Endothelial cell of umbilical vein (primary cell): Measurements from ENCODE around the gene KLC4. TPM values are rescaled to one million over a fixed set of nuclear protein-coding genes. Genes with fewer than 3 reads are reported as not detected.

Experiments used
- BruUV-seq: library from RNA; stranded (reverse); fragments of 400-500 nt; replicated peaks from 2 replicates; lab custom pipeline; 2021; lab: Mats Ljungman, UMichigan
- CTCF ChIA-PET: fragments of 300-600, 350-600 bp; sonication (Branson Sonifier 250); formaldehyde crosslinking; loops from one replicate; lab custom pipeline; 2021; ENCODE audit warnings: antibody characterized with exemption, inconsistent platforms; lab: Charles Lee
- POLR2A ChIA-PET: fragments of 300-600, 350-600 bp; sonication (Branson Sonifier 250); formaldehyde crosslinking; loops from one replicate; lab custom pipeline; 2021; ENCODE audit warnings: antibody characterized with exemption, inconsistent platforms; lab: Charles Lee
- DNase-seq: peaks from one replicate; pipeline ENCODE4 v3.0.0-alpha.2; 2011; ENCODE audit warnings: low read depth, low spot score
- FAIRE-seq: peaks from 2 replicates; lab custom pipeline; 2011; peaks lifted over from hg19 to GRCh38; lab: Jason Lieb, UNC
- H2AFZ ChIP-seq: 2 replicates; pipeline ENCODE4 v1.6.0; 2012; ENCODE audit warnings: low read depth, low read length, control low read depth, inconsistent platforms
- H3K27ac ChIP-seq: 2 replicates; pipeline ENCODE4 v1.5.1; 2011; ENCODE audit warnings: low read depth, mild to moderate bottlenecking, control low read depth, low read length, moderate library complexity; ENCODE audit not compliant: insufficient read depth
- H3K27me3 ChIP-seq, 2 experiments: 2 replicates each; pipeline versions ENCODE4 v1.6.0 to v1.6.1; 2011; ENCODE audit warnings: low read length in 2 of 2, mixed read lengths in 1 of 2; ENCODE audit not compliant: control insufficient read depth in 2 of 2, insufficient read depth in 2 of 2
- H3K36me3 ChIP-seq, 2 experiments: 2 replicates in 1 of 2; 3 replicates in 1 of 2; pipeline ENCODE4 v1.5.1; 2011; ENCODE audit warnings: low read length in 2 of 2, mild to moderate bottlenecking in 1 of 2, moderate library complexity in 1 of 2; ENCODE audit not compliant: control insufficient read depth in 2 of 2, insufficient read depth in 2 of 2; ENCODE audit errors: extremely low read depth in 1 of 2
- H3K4me1 ChIP-seq: 3 replicates; pipeline ENCODE4 v1.5.1; 2011; ENCODE audit warnings: mild to moderate bottlenecking, low read length; ENCODE audit not compliant: control insufficient read depth, insufficient read depth; ENCODE audit errors: extremely low read depth
- H3K4me2 ChIP-seq: 2 replicates; pipeline ENCODE4 v1.6.1; 2011; ENCODE audit warnings: low read length, control low read depth, mixed read lengths; ENCODE audit not compliant: insufficient read depth
- H3K4me3 ChIP-seq, 3 experiments: fragments of 200-600 bp in 1 of 3; sonication (generic), shearing (Covaris generic) in 1 of 3; replicated peaks in 1 of 3; 2 replicates each; pipeline ENCODE4 v1.5.1; 2011 to 2016; ENCODE audit warnings: control low read depth in 3 of 3, low read length in 3 of 3, mild to moderate bottlenecking in 2 of 3, inconsistent platforms in 1 of 3, low read depth in 1 of 3, moderate library complexity in 1 of 3; ENCODE audit not compliant: insufficient read depth in 1 of 3
- H3K79me2 ChIP-seq: 2 replicates; pipeline ENCODE4 v1.6.0; 2012; ENCODE audit warnings: low read length, inconsistent platforms; ENCODE audit not compliant: control insufficient read depth, insufficient read depth
- H3K9ac ChIP-seq: replicated peaks from 2 replicates; pipeline ENCODE3; 2011; ENCODE audit warnings: low read length, control low read depth; ENCODE audit not compliant: insufficient read depth; ENCODE audit errors: extremely low read depth
- H3K9me1 ChIP-seq: replicated peaks from 3 replicates; pipeline ENCODE4 v1.6.0; 2011; ENCODE audit warnings: mild to moderate bottlenecking, low read length; ENCODE audit not compliant: control insufficient read depth, insufficient read depth; ENCODE audit errors: extremely low read depth
- H3K9me3 ChIP-seq: replicated peaks from 2 replicates; pipeline ENCODE4 v1.5.1; 2012; ENCODE audit warnings: low read length, inconsistent platforms; ENCODE audit not compliant: control insufficient read depth, insufficient read depth
- H4K20me1 ChIP-seq: replicated peaks from 2 replicates; pipeline ENCODE3; 2011; ENCODE audit warnings: mild to moderate bottlenecking, low read length; ENCODE audit not compliant: control insufficient read depth, insufficient read depth; ENCODE audit errors: extremely low read depth
- CTCF ChIP-seq, 2 donors: IDR thresholded peaks; 1 replicate in 1 of 2; 2 replicates in 1 of 2; pipeline ENCODE4 v1.5.1; 2011; ENCODE audit warnings: low read length in 2 of 2, mild to moderate bottlenecking in 2 of 2, moderate library complexity in 2 of 2, control low read depth in 1 of 2, inconsistent platforms in 1 of 2, low read depth in 1 of 2; ENCODE audit not compliant: insufficient read depth in 1 of 2; ENCODE audit errors: extremely low read depth in 1 of 2
- EZH2 ChIP-seq: IDR thresholded peaks from 2 replicates; pipeline ENCODE4 v1.6.1; 2012; ENCODE audit warnings: borderline replicate concordance, low read depth, mild to moderate bottlenecking, moderate library complexity, low read length, inconsistent platforms; ENCODE audit not compliant: severe bottlenecking
- GATA2 ChIP-seq: IDR thresholded peaks from 2 replicates; pipeline ENCODE4 v1.7.0; 2011; ENCODE audit warnings: low read depth, mild to moderate bottlenecking, moderate library complexity, mixed read lengths, low read length; ENCODE audit not compliant: insufficient read length, insufficient read depth
- JUN ChIP-seq: IDR thresholded peaks from 2 replicates; pipeline ENCODE4 v1.6.1; 2011; ENCODE audit warnings: borderline replicate concordance, low read depth; ENCODE audit not compliant: insufficient read length, insufficient read depth
- MAX ChIP-seq: IDR thresholded peaks from 2 replicates; pipeline ENCODE4 v1.6.1; 2011; ENCODE audit not compliant: insufficient read depth, insufficient read length
- MYC ChIP-seq: IDR thresholded peaks from one replicate; pipeline ENCODE4 v1.6.1; 2011; ENCODE audit warnings: mild to moderate bottlenecking, low read depth, low read length
- POLR2A ChIP-seq: IDR thresholded peaks from 2 replicates; pipeline ENCODE4 v1.6.1; 2012; ENCODE audit warnings: low read depth, mild to moderate bottlenecking, control low read depth, low read length
- POLR2AphosphoS5 ChIP-seq: IDR thresholded peaks from 2 replicates; pipeline ENCODE4 v1.6.1; 2012; ENCODE audit warnings: low read depth, mild to moderate bottlenecking, control low read depth, low read length, moderate library complexity; ENCODE audit not compliant: insufficient read depth
- dilution Hi-C: fragments of 300-500 bp; cut with MboI; formaldehyde crosslinking; loops from one replicate; pipeline ENCODE4 v1.15.0; 2019; ENCODE audit warnings: low sequenced_read_pairs; ENCODE audit not compliant: extremely low pct_ligation_motif_present
- intact Hi-C: fragments of 100-400 bp; cut with micrococcal nuclease; formaldehyde crosslinking; loops from one replicate; pipeline ENCODE4 v1.10.0; 2022
- polyA plus RNA-seq, 4 experiments: library from polyadenylated mRNA; depleted of rRNA in 3 of 4; stranded (reverse) in 3 of 4; unstranded in 1 of 4; fragments of >200 nt; gene quantifications; 2 replicates each; pipeline versions ENCODE4 v1.2.1 to v1.2.3, GENCODE V29; 2011 to 2012; ENCODE audit warnings: missing spikeins in 1 of 4
- total RNA-seq: library from RNA; stranded (reverse); gene quantifications from 2 replicates; pipeline ENCODE4 v1.2.3, GENCODE V29; 2021

Gene KLC4
- total and polyA plus RNA-seq, 2 donors (not counting 3 experiments of a cell fraction or from before 2014, with no cell fraction given) = 17.7 to 26.8 TPM

DNA sequence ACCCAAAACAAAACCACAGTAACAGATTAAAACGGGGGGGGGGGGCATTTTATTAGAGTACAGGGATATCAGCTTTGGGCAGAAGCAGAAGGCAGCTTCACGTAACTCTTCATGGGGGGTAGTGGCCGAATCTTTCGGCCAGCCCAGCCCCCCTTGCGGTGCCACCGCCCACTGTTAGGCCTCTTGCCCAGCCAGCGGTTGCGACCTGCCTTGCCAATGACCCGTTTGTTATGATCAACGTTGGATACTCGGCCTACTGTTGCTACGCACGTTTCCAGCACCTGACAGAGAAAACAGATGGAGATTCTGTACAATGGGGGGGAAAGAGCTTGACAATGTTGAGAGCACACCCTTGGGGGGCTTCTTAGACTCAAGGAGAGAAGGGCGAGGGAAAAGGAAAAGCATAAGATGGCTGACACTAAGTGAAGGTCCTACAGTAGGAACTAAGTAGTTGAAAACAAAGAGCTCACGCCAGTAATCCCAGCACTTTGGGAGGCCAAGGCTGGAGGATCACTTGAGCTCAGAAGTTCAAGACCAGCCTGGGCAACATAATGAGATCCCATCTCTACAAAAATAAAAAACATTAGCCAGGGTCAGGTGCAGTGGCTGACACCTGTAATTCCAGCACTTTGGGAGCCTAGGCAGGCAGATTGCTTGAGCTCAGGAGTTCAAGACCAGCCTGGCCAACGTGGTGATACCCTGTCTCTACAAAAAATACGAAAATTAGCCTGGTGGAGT, 5.1 kb upstream of the KLC4 start:
- TSS peak; percentile 99 for BruUV-seq
- peak overlapping the region in 2 of 3 experiments; percentile 40 to 64 for H3K4me3 ChIP-seq
- peaks cover 14% of the 10 kb centered on the region for H3K79me2 ChIP-seq
- H3K27ac ChIP-seq = peak overlapping the region; percentile 82
- peak overlapping the region; percentile 47 for H3K9ac ChIP-seq
- no peaks in the 10 kb centered on the region for H3K9me1 ChIP-seq
- DNase-seq (peak; percentile 13), FAIRE-seq (no peak)
- peaks cover 0 to 7% of the 10 kb centered on the region in 2 experiments for H3K36me3 ChIP-seq
- dilution Hi-C loops = no loop called here
- no peaks in the 10 kb centered on the region for H3K9me3 ChIP-seq
- intact Hi-C loops = no loop called here
- no peaks in the 10 kb centered on the region for H4K20me1 ChIP-seq
- TF ChIP-seq POLR2A (no peak), EZH2 (no peak), MAX (no peak), GATA2 (no peak), MYC (no peak), POLR2AphosphoS5 (no peak), JUN (no peak), CTCF (IDR thresholded peaks at IDR 0.05; ENCODE audit: extremely low read depth in 1 of 2, insufficient read depth in 1 of 2, low read depth in 1 of 2, low read length in 2 of 2) (no peak)
- peaks cover 19% of the 10 kb centered on the region for H3K4me1 ChIP-seq
- CTCF ChIA-PET = interaction anchor here (0.6 to 1.6 kb wide), 11 partner anchors 9 to 93 kb away, joined by 3 to 6 read pairs (median 4); partner anchors contain the start of genes KLHDC3, MEA1, PEX6 and PTK7
- H3K4me2 ChIP-seq = peak overlapping the region; percentile 44
- H2AFZ ChIP-seq = no peak overlapping the region
- no peaks in the 10 kb centered on the region for H3K27me3 ChIP-seq
- POLR2A ChIA-PET = interaction anchor here (0.6 to 1.7 kb wide), 6 partner anchors 32 to 315 kb away, joined by 3 to 7 read pairs (median 4); partner anchors contain the start of genes KLHDC3, MEA1, PPP2R5D and RRP36
